HepG2 (cell line): ENCODE results near the gene RXFP1. TPM values are rescaled to one million over a fixed set of nuclear protein-coding genes. Genes with fewer than 3 reads are reported as not detected.

Source experiments
- ATAC-seq: fragments of 200-7000 bp; cut with Tn5 transposase; 3 replicates; pipeline ENCODE4 v1.9.1; 2020; ENCODE audit warnings: mild to moderate bottlenecking, moderate library complexity
- BruUV-seq: library from RNA; stranded (reverse); fragments of 400-500 nt; replicated peaks from 2 replicates; lab custom pipeline; 2021; lab: Mats Ljungman, UMichigan
- CTCF ChIA-PET: fragments of 300-600 bp; formaldehyde crosslinking; extraction: SDS; loops from one replicate; lab custom pipeline; 2021; ENCODE audit warnings: low total read pairs, inconsistent platforms, low intra/inter-chr PET ratio; lab: Yijun Ruan, JAX
- POLR2A ChIA-PET: fragments of 350-600 bp; sonication (Branson Sonifier 250); formaldehyde crosslinking; loops from one replicate; lab custom pipeline; 2020; ENCODE audit warnings: antibody characterized with exemption, inconsistent platforms; lab: Yijun Ruan, JAX
- DNase-seq: peaks from one replicate; pipeline ENCODE4 v3.0.0-alpha.2; 2015; ENCODE audit warnings: low spot score
- FAIRE-seq: peaks from 3 replicates; lab custom pipeline; 2011; peaks lifted over from hg19 to GRCh38; lab: Jason Lieb, UNC
- H2AFZ ChIP-seq: one replicate; pipeline ENCODE4 v1.6.1; 2011; ENCODE audit warnings: low read length, inconsistent platforms
- H3K27ac ChIP-seq: fragments of 300-600 bp; 3 replicates; pipeline ENCODE4 v1.8.0; 2011; ENCODE audit warnings: mixed run types, mild to moderate bottlenecking, mixed read lengths, low read length, inconsistent platforms; ENCODE audit not compliant: insufficient read depth; ENCODE audit errors: extremely low read length
- H3K27me3 ChIP-seq, 2 experiments: fragments of 200-600 bp in 1 of 2; 2 replicates in 1 of 2; 3 replicates in 1 of 2; pipeline versions ENCODE4 v1.6.0 to v1.8.0; 2011; ENCODE audit warnings: low read length in 2 of 2, mild to moderate bottlenecking in 2 of 2, moderate library complexity in 2 of 2, inconsistent platforms in 1 of 2; ENCODE audit not compliant: insufficient read depth in 2 of 2, control insufficient read depth in 1 of 2
- H3K36me3 ChIP-seq, 2 experiments: fragments of 200-600 bp in 1 of 2; replicated peaks in 1 of 2; 2 replicates in 1 of 2; 3 replicates in 1 of 2; pipeline versions ENCODE4 v1.5.1 to v1.8.0; 2011; ENCODE audit warnings: low read length in 2 of 2, inconsistent platforms in 1 of 2; ENCODE audit not compliant: insufficient read depth in 2 of 2, control insufficient read depth in 1 of 2
- H3K4me1 ChIP-seq: 2 replicates; pipeline ENCODE4 v1.5.1; 2012; ENCODE audit warnings: low read length, inconsistent platforms; ENCODE audit not compliant: insufficient read depth
- H3K4me2 ChIP-seq: 2 replicates; pipeline ENCODE4 v1.6.0; 2011; ENCODE audit warnings: low read depth, low read length, inconsistent platforms
- H3K4me3 ChIP-seq, 3 experiments: fragments of 200-600 bp in 1 of 3; sonication (generic), shearing (Covaris generic) in 1 of 3; replicated peaks in 1 of 3; 2 replicates each; pipeline ENCODE4 v1.5.1; 2011 to 2016; ENCODE audit warnings: low read length in 3 of 3, inconsistent platforms in 2 of 3, low read depth in 2 of 3, mild to moderate bottlenecking in 2 of 3, control low read depth in 1 of 3, mixed read lengths in 1 of 3; ENCODE audit not compliant: insufficient read depth in 1 of 3
- H3K79me2 ChIP-seq: one replicate; pipeline ENCODE4 v1.6.1; 2011; ENCODE audit warnings: low read length, inconsistent platforms; ENCODE audit not compliant: insufficient read depth
- H3K9ac ChIP-seq: 2 replicates; pipeline ENCODE4 v1.6.0; 2011; ENCODE audit warnings: mild to moderate bottlenecking, low read depth, low read length, inconsistent platforms; ENCODE audit not compliant: insufficient read depth
- H3K9me3 ChIP-seq: 2 replicates; pipeline ENCODE4 v1.5.1; 2012; ENCODE audit warnings: mild to moderate bottlenecking, low read length
- H4K20me1 ChIP-seq: 2 replicates; pipeline ENCODE4 v1.6.0; 2011; ENCODE audit warnings: inconsistent platforms, mild to moderate bottlenecking, low read length, moderate library complexity; ENCODE audit not compliant: insufficient read depth
- AGO2 ChIP-seq: fragments of 200-400 bp; formaldehyde crosslinking; optimal IDR thresholded peaks from 2 replicates; pipeline ENCODE3; 2017; ENCODE audit warnings: mild to moderate bottlenecking, low read depth, low read length, moderate library complexity
- DR1 ChIP-seq: sonication (generic); formaldehyde crosslinking; IDR thresholded peaks from 2 replicates; pipeline ENCODE4 v1.8.0; 2021; ENCODE audit warnings: mild to moderate bottlenecking, missing genetic modification reagents, inconsistent platforms
- KDM5B ChIP-seq: sonication (generic); formaldehyde crosslinking; IDR thresholded peaks from 2 replicates; pipeline ENCODE4 v1.4.0; 2020; ENCODE audit warnings: missing genetic modification reagents, mild to moderate bottlenecking, borderline replicate concordance
- MNT ChIP-seq: fragments of 450-650 bp; IDR thresholded peaks from 2 replicates; pipeline ENCODE4 v1.6.1; 2016
- TCF12 ChIP-seq, 2 experiments: fragments of 450-650 bp in 1 of 2; sonication (generic) in 1 of 2; formaldehyde crosslinking in 1 of 2; IDR thresholded peaks; 2 replicates each; pipeline versions ENCODE4 v1.6.1 to v1.8.0; 2017 to 2022; ENCODE audit warnings: antibody characterized with exemption in 1 of 2, mild to moderate bottlenecking in 1 of 2, missing genetic modification reagents in 1 of 2, moderate library complexity in 1 of 2
- ZBTB26 ChIP-seq: IDR thresholded peaks from 2 replicates; pipeline ENCODE4 v1.6.1; 2016; ENCODE audit warnings: missing compliant biosample characterization, missing genetic modification reagents, borderline replicate concordance
- ZNF234 ChIP-seq: sonication (generic); formaldehyde crosslinking; conservative IDR thresholded peaks from 2 replicates; pipeline ENCODE4 v1.5.1; 2020; ENCODE audit warnings: mild to moderate bottlenecking, missing genetic modification reagents
- ZNF737 ChIP-seq: sonication (generic); formaldehyde crosslinking; IDR thresholded peaks from 2 replicates; pipeline ENCODE4 v1.5.0; 2020; ENCODE audit warnings: missing genetic modification reagents, mild to moderate bottlenecking, borderline replicate concordance
- WGBS: methylation state at CpG from one replicate; pipeline ENCODE4 v1.1.6; 2017; ENCODE audit warnings: low lambda C conversion rate; 5-methylcytosine and 5-hydroxymethylcytosine counted together
- in situ Hi-C: cut with HindIII; loops from 2 replicates; pipeline ENCODE4 v1.10.0; 2017; ENCODE audit warnings: low pct_unique_long_range_greater_than_20kb; ENCODE audit not compliant: extremely low pct_ligation_motif_present
- intact Hi-C: fragments of 100-400 bp; cut with micrococcal nuclease; formaldehyde crosslinking; loops from one replicate; pipeline ENCODE4 v1.10.0; 2022; ENCODE audit not compliant: unreplicated experiment
- polyA plus RNA-seq, 8 experiments: library from polyadenylated mRNA; depleted of rRNA in 3 of 8; stranded (reverse) in 7 of 8; unstranded in 1 of 8; fragments of >200 nt; fragmentation: Illumina TruSeq in 4 of 8; extraction: Trizol in 4 of 8; gene quantifications; 2 replicates each; pipeline versions ENCODE4 v1.2.1 to v1.2.3, GENCODE V29; 2011 to 2016; ENCODE audit warnings: low read depth in 4 of 8, missing spikeins in 1 of 8, mixed read lengths in 1 of 8; ENCODE audit not compliant: insufficient read depth in 1 of 8
- total RNA-seq, 5 experiments: library from RNA; depleted of rRNA; stranded (reverse); fragments of >200 nt; fragmentation: Illumina TruSeq; extraction: Trizol; gene quantifications; 2 replicates each; pipeline ENCODE4 v1.2.3, GENCODE V29; 2016; ENCODE audit warnings: low read depth in 1 of 5

RXFP1 gene
- total and polyA plus RNA-seq, 2 of the 13 experiments (the other 11 are each of a cell fraction or from before 2014, with no cell fraction given), result not detected

GRCh38 chr4:158538911-158539310, 17.2 kb downstream of the RXFP1 start:
- H3K9ac ChIP-seq, result no peak overlapping the region
- FAIRE-seq (no peak), ATAC-seq (no peak)
- H3K27me3 ChIP-seq, result no peaks in the 10 kb centered on the region
- H3K27ac ChIP-seq, result no peak overlapping the region
- H2AFZ ChIP-seq, result no peak overlapping the region
- no peaks in the 10 kb centered on the region for H4K20me1 ChIP-seq
- H3K4me3 ChIP-seq, result no peak overlapping the region
- H3K36me3 ChIP-seq, result no peaks in the 10 kb centered on the region
- WGBS, result 1% methylated on average over 4 of the region's 4 CpGs
- H3K4me2 ChIP-seq, result no peak overlapping the region
- ChIA-PET CTCF (no interaction called here), POLR2A (no interaction called here)
- H3K9me3 ChIP-seq, result no peaks in the 10 kb centered on the region
- intact Hi-C loops, result no loop called here
- no peak for TF ChIP-seq TCF12 (IDR thresholded peaks at IDR 0.05)
- no peak for TF ChIP-seq TCF12 (CRISPR knock-in tag; IDR thresholded peaks at IDR 0.05)
- TF ChIP-seq MNT, result peak; percentile 62; the same call in 1 of the 2 replicates
- no peak for TF ChIP-seq ZBTB26 (CRISPR knock-in tag)
- no peak for TF ChIP-seq DR1
- TF ChIP-seq KDM5B, result no peak
- no peak for TF ChIP-seq ZNF234 (CRISPR knock-in tag)
- TF ChIP-seq ZNF737 (CRISPR knock-in tag), result no peak
- TF ChIP-seq AGO2, result no peak
- TF ChIP-seq, all 625 proteins: peak for 1
- BruUV-seq, result no TSS peak
- no peaks in the 10 kb centered on the region for H3K4me1 ChIP-seq
- DNase-seq, result no peak
- in situ Hi-C loops, result no loop called here
- no peaks in the 10 kb centered on the region for H3K79me2 ChIP-seq
